Measurements from ENCODE around the gene AGMAT. TPM values are rescaled to one million over a fixed set of nuclear protein-coding genes. Genes with fewer than 3 reads are reported as not detected.

Gene AGMAT
- total and polyA plus RNA-seq, 2 of the 4 experiments (the other 2 are of a cell fraction) = 0.18 to 0.26 TPM

- Histone ChIP-seq H2AK9ac (replicated peaks; ENCODE audit: low read depth, low read length, poor library complexity) (no peak overlapping the region), H2BK120ac (ENCODE audit: low read depth, low read length) (no peak overlapping the region), H4K91ac (ENCODE audit: insufficient read depth, low read depth, low read length) (no peak overlapping the region), H3K27ac (ENCODE audit: insufficient read depth, low read length) (peak overlapping the region; percentile 66), H3K36me3 (ENCODE audit: control insufficient read depth, insufficient read depth, low read length) (no peaks in the 10 kb centered on the region), H2BK20ac (ENCODE audit: low read depth, low read length) (no peak overlapping the region), H2BK5ac (ENCODE audit: low read depth, low read length, poor library complexity, severe bottlenecking) (peak overlapping the region; percentile 59), H4K8ac (ENCODE audit: low read depth in 2 of 2, low read length in 2 of 2) (peak overlapping the region; percentile 0 to 71; a peak in 3 of 4 replicates), H3K23ac (ENCODE audit: low read depth, low read length) (no peak overlapping the region), H3K27me3 (ENCODE audit: control insufficient read depth, insufficient read depth, low read length) (no peaks in the 10 kb centered on the region), H2AFZ (replicated peaks; ENCODE audit: low read length, poor library complexity) (peak overlapping the region; percentile 94), H3K4me1 (ENCODE audit: control insufficient read depth, insufficient read depth, low read length) (peaks cover 2% of the 10 kb centered on the region), H3K18ac (ENCODE audit: low read depth, low read length) (peak overlapping the region; percentile 22; the same call in 1 of the 2 replicates), H2AK5ac (ENCODE audit: low read depth, low read length) (peak overlapping the region; percentile 10; the same call in 1 of the 2 replicates), H4K20me1 (ENCODE audit: insufficient read depth, low read length) (no peaks in the 10 kb centered on the region; the same call in none of the 2 replicates), H3K9me1 (ENCODE audit: insufficient read depth, low read length) (peaks cover 10% of the 10 kb centered on the region), H4K5ac (ENCODE audit: low read depth, low read length) (peak overlapping the region; percentile 63; the same call in 1 of the 2 replicates), H3K9ac (ENCODE audit: low read depth, low read length) (peak overlapping the region; percentile 72), H2BK15ac (ENCODE audit: low read depth, low read length) (no peak overlapping the region; the same call in 2 of the 3 replicates), H3K79me1 (ENCODE audit: low read depth in 1 of 2, low read length in 2 of 2) (peaks cover 11 to 36% of the 10 kb centered on the region in 2 experiments), H3K56ac (ENCODE audit: extremely low read depth, insufficient read depth, low read length) (no peak overlapping the region; the same call in 1 of the 2 replicates), H3K4ac (ENCODE audit: low read depth, low read length) (peak overlapping the region; percentile 11), H3K14ac (replicated peaks; ENCODE audit: low read depth, low read length) (no peak overlapping the region), H3K9me3 (ENCODE audit: control insufficient read depth, insufficient read depth, low read length) (no peaks in the 10 kb centered on the region), H3K4me3 (ENCODE audit: insufficient read depth, low read depth, low read length) (peak overlapping the region; percentile 82), H3K4me2 (ENCODE audit: low read depth, low read length) (peak overlapping the region; percentile 63)
- ATAC-seq (ENCODE audit: low read depth) (peak; percentile 70), DNase-seq (no peak)
- TF ChIP-seq CHD1 (IDR thresholded peaks at IDR 0.05; ENCODE audit: low read depth, low read length) (no peak), POLR2A (IDR thresholded peaks at IDR 0.05; ENCODE audit: low read depth, low read length) (no peak), ELK1 (IDR thresholded peaks at IDR 0.05; ENCODE audit: borderline replicate concordance, low read depth, low read length) (no peak), CTCF (conservative IDR thresholded peaks at IDR 0.05; ENCODE audit: low read depth, low read length) (no peak)
- CTCF ChIA-PET = no interaction called here
- WGBS, 2 experiments (ENCODE audit: extremely low coverage in 2 of 2, insufficient read length in 1 of 2) = 1% methylated on average over 13 of the region's 40 CpGs; no CpG with 5 or more reads in 1 of the 2 experiments
- in situ Hi-C loops (cut with MboI; ENCODE audit: low sequenced_read_pairs) (no loop called here), dilution Hi-C loops (cut with HindIII; ENCODE audit: low sequenced_read_pairs, unreplicated experiment) (no loop called here), intact Hi-C loops (cut with micrococcal nuclease) (no loop called here)
- BruUV-seq (replicated peaks) = no TSS peak
- POLR2A ChIA-PET (ENCODE audit: unreplicated experiment) = no interaction called here
Measured at GRCh38 chr1:15525050-15526020, 59.5 kb downstream of the AGMAT start.

Measured in IMR-90 (cell line).